Fibroblast of pulmonary artery (primary cell): ENCODE data around the gene KHDRBS1.
"Not testable (repeated sequence)": the region's sequence is repeated elsewhere in the genome, so short reads cannot be mapped to it uniquely, and the experiment has no call there.

Experiments used
- DNase-seq: peaks from one replicate; pipeline ENCODE4 v3.0.0-alpha.2; 2010; ENCODE audit warnings: low read depth
- H3K4me3 ChIP-seq: replicated peaks from 2 replicates; pipeline ENCODE4 v1.5.1; 2011; ENCODE audit warnings: low read depth, mild to moderate bottlenecking, control low read depth, low read length, moderate library complexity
- CTCF ChIP-seq: IDR thresholded peaks from 2 replicates; pipeline ENCODE4 v1.5.1; 2011; ENCODE audit warnings: mild to moderate bottlenecking, control low read depth, low read length, inconsistent platforms; ENCODE audit errors: missing control alignments

The KHDRBS1 gene

GRCh38 chr1:32060914-32061313, 47.2 kb downstream of the KHDRBS1 start:
- no peak for TF ChIP-seq CTCF
- H3K4me3 ChIP-seq, result no peak overlapping the region
- DNase-seq, result no peak

- no peak overlapping the region for H3K4me3 ChIP-seq
- TF ChIP-seq CTCF, result no peak
- DNase-seq, result no peak
Measured at GRCh38 chr1:32062867-32063230, 49.2 kb downstream of the KHDRBS1 start.

GRCh38 chr1:32063261-32063681, 49.6 kb downstream of the KHDRBS1 start:
- DNase-seq, result peak; percentile 78
- H3K4me3 ChIP-seq, result no peak overlapping the region
- TF ChIP-seq CTCF, result peak; percentile 61

GRCh38 chr1:32065613-32066488, 52.2 kb downstream of the KHDRBS1 start:
- not testable (repeated sequence) for H3K4me3 ChIP-seq
- peak; percentile 53 for DNase-seq

- no peak overlapping the region for H3K4me3 ChIP-seq
Measured at GRCh38 chr1:32066489-32066873, 52.8 kb downstream of the KHDRBS1 start.

DNA sequence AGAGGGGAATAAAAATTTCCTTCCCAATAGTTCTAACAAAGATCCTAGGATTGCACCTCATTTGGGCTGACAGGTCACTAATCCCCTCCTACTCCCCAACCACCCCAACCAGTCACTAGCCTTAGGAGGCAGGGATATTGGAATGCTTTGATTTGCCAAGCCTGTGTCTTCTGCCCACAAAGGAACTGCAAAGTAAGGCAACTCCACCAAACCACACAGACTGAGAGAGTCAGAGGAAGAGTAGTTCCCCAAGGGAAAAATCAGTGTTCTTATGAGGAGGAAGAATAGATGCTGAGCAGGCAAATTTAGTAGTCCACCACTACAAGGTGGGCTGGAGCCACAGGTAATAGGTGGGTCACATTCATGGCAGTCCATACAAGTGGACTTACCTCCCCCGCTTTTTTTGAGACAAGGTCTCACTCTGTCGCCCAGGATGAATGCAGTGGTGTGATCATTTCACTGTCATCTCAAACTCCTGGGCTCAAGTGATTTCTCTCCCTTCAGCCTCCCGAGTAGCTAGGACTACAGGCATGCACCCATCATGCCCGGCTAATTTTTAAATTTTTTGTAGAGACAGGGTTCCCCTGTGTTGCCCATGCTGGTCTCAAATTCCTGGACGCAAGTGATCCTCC, 55.4 kb downstream of the KHDRBS1 start:
- no peak for TF ChIP-seq CTCF
- no peak overlapping the region for H3K4me3 ChIP-seq
- DNase-seq, result peak; percentile 46

More at GRCh38 chr1:32066489-32066873, 52.8 kb downstream of the KHDRBS1 start:
- peak; percentile 96 for DNase-seq
- TF ChIP-seq CTCF, result no peak

DNA sequence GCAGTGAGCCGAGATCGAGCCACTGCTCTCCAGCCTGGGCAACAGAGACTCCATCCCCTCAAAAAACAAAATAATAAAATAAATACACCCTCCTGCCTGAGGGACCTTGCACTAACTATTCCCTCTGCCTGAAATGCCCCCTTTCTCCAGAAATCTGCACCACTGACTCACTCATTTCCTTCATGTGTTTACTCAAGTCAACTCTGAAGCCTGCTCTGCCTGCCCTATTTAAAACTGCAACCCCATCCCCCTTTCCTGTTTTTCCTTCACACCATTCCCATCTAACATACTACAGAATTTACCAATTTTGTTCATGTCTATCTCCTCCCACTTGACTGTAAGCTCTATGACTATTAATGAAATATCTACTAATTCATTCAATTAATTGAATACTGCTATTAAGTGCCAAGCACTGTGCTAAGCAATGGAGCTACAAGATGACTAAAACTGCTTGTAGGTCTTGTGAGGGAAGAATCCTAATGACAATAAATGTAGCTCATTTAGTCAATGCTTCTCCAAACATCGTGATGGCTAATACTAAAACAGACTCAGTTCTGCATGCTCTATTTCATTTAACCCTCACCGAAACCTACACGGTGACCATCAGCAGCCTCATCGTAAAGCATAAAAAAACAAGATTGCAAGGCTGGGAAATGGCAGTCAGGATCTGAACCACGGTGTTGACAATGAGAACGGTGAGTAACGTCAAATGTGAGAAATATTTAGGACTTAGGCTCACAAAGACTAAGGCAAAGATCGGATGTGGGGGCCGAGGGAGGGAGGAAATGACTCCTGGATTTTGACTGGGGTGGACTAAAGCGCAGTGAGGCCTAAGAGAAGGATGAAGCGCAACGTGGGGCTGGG, 58.3 kb downstream of the KHDRBS1 start:
- TF ChIP-seq CTCF, result no peak
- peak overlapping the region; percentile 84 for H3K4me3 ChIP-seq
- DNase-seq, result peak; percentile 78
